Neural progenitor cell (in vitro differentiated cells): ENCODE results near the gene PUM1.

ENCODE experiments used
- CTCF ChIP-seq: fragments of 200-600 bp; sonication (generic); IDR thresholded peaks from 2 replicates; pipeline ENCODE4 v1.5.1; 2017; ENCODE audit warnings: antibody characterized with exemption, mild to moderate bottlenecking
- EZH2 ChIP-seq: fragments of 200-600 bp; sonication (generic); IDR thresholded peaks from 2 replicates; pipeline ENCODE4 v1.6.1; 2017; ENCODE audit warnings: antibody characterized with exemption, mild to moderate bottlenecking, moderate library complexity

- TF ChIP-seq CTCF (no peak), EZH2 (no peak)
Measured at GRCh38 chr1:30974536-30974935, 91.0 kb downstream of the PUM1 start.
